SU-DHL-6 (cell line): ENCODE measurements around the gene ANKLE1.
A peak's percentile ranks its signal among the peaks of the same experiment; 100 is the strongest.

ENCODE experiments used
- EZH2phosphoT487 ChIP-seq: fragments of 200-600 bp; sonication (generic), shearing (Covaris generic); conservative IDR thresholded peaks from 2 replicates; pipeline ENCODE4 v1.6.1; 2018; ENCODE audit warnings: mild to moderate bottlenecking, antibody characterized with exemption, low read length, moderate library complexity, mixed read lengths
- TF ChIP-seq, protein P1 (sequence below): fragments of 200-600 bp; sonication (generic); IDR thresholded peaks from one replicate; pipeline ENCODE4 v1.5.1; 2017; ENCODE audit warnings: antibody characterized with exemption, mild to moderate bottlenecking, low read length, moderate library complexity; ENCODE audit not compliant: insufficient read depth, poor library complexity, severe bottlenecking

DNA sequence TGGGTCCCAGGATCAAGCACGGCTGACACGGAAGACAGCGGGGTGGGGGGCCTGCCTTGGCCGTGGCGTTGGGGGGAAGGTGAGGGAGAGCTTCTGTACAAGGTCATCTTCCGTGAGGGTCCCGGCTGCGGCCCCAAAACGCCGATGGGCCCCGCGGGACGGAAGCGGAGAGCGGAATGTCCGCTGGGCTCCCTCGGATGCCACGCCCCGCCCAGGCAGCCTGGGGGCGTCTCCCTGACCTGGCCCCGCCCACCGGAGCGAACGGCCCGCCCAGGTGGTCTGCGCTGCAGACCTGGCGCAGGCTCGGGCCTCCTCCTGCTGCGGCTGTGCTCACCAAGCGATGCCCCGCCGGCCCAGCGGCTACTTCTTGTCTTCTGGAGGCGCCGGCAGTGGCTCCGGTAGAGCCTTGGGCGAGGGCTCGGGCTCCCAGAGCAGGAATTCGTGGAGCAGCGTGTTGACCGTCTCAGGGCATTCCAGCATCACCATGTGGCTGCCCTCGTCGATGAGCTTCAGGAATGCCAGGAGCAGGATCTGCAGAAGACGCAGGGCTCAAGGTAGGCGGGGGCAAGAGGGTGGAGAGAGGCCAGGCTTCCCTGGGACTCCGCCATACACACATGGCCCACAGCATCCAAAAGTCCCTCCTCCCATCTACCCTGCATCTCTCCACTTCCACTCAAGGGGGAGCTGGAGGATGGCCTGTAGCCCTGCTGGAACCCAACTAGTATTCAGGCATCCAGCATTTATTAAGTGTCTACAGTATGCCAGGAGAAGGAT is 10.8 kb downstream of the ANKLE1 start:
- TF ChIP-seq, protein P1, sequence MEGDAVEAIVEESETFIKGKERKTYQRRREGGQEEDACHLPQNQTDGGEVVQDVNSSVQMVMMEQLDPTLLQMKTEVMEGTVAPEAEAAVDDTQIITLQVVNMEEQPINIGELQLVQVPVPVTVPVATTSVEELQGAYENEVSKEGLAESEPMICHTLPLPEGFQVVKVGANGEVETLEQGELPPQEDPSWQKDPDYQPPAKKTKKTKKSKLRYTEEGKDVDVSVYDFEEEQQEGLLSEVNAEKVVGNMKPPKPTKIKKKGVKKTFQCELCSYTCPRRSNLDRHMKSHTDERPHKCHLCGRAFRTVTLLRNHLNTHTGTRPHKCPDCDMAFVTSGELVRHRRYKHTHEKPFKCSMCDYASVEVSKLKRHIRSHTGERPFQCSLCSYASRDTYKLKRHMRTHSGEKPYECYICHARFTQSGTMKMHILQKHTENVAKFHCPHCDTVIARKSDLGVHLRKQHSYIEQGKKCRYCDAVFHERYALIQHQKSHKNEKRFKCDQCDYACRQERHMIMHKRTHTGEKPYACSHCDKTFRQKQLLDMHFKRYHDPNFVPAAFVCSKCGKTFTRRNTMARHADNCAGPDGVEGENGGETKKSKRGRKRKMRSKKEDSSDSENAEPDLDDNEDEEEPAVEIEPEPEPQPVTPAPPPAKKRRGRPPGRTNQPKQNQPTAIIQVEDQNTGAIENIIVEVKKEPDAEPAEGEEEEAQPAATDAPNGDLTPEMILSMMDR, result peak; percentile 42
- no peak for TF ChIP-seq EZH2phosphoT487
